Urinary bladder (tissue), 4 donors: ENCODE data around the gene ASAP2. TPM values are rescaled to one million over a fixed set of nuclear protein-coding genes. Genes with fewer than 3 reads are reported as not detected.
A peak's percentile ranks its signal among the peaks of the same experiment; 100 is the strongest.
"Not testable (repeated sequence)": the region's sequence is repeated elsewhere in the genome, so short reads cannot be mapped to it uniquely, and the experiment has no call there.

Experiments
- DNase-seq: peaks from one replicate; pipeline ENCODE4 v3.0.0-alpha.2; 2015; ENCODE audit errors: extremely low spot score
- H3K27ac ChIP-seq: one replicate; pipeline ENCODE4 v1.5.1; 2013; ENCODE audit warnings: low read depth, mild to moderate bottlenecking, moderate library complexity
- H3K36me3 ChIP-seq: one replicate; pipeline ENCODE4 v1.6.1; 2013; ENCODE audit warnings: mild to moderate bottlenecking, moderate library complexity; ENCODE audit not compliant: insufficient read depth
- H3K4me1 ChIP-seq: one replicate; pipeline ENCODE4 v1.6.1; 2013; ENCODE audit warnings: mild to moderate bottlenecking, moderate library complexity; ENCODE audit not compliant: insufficient read depth
- H3K4me3 ChIP-seq: one replicate; pipeline ENCODE4 v1.5.1; 2013; ENCODE audit warnings: low read depth, low read length
- WGBS: extraction: QIAGEN DNeasy Blood & Tissue Kit; methylation state at CpG from one replicate; pipeline ENCODE4 v1.1.7; 2013; 5-methylcytosine and 5-hydroxymethylcytosine counted together
- polyA plus RNA-seq: library from polyadenylated mRNA; stranded (reverse); fragments of 200-250 nt; gene quantifications from one replicate; pipeline ENCODE4 v1.2.3, GENCODE V29; 2013
- total RNA-seq: library from RNA; depleted of rRNA; stranded (reverse); fragments of >200 nt; gene quantifications from one replicate; pipeline ENCODE4 v1.2.3, GENCODE V29; 2014
- donor health status: healthy with polysubstance abuse.
- donor health status: healthy.

ASAP2 gene
- total and polyA plus RNA-seq, 2 donors, result 10.2 to 34.8 TPM

DNA sequence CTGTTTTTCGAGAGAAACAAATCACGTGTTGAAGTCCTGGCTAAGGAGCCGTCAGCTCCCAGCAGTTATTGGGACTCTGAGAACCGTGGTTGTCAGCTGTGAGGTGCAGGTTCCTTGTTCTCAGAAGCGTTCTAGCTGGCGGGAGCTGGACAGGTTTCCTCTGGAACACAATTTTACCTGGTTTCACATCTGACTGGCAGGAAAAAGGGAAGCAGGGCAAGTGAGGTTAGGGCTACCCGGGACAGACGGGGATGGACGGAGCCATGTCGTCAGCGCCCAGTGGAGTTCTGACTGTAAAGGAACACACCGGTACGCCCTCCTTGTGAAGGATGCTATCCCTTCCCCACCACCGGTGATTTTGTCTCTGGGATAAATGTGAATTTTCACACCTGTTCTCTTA is 190.6 kb downstream of the ASAP2 start:
- no peaks in the 10 kb centered on the region for H3K36me3 ChIP-seq
- no peak overlapping the region for H3K27ac ChIP-seq
- H3K4me3 ChIP-seq, result no peak overlapping the region
- 93% methylated on average over 14 of the region's 14 CpGs for WGBS
- no peaks in the 10 kb centered on the region for H3K4me1 ChIP-seq
- DNase-seq, result no peak

DNA sequence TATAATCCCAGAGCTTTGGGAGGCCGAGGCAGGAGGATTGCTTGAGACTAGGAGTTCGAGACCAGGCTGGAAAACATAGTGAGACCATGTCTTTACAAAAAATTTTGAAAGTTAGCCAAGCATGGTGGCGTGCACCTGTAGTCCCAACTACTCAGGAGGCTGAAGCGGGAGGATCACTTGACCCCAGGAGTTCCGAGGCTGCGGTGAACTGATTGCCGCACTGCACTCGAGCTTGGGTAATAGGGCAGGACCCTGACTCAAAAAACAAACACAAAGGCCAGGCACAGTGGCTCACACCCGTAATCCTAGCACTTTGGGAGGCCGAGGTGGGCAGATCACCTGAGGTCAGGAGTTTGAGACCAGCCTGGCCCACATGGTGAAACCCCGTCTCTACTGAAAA is 191.6 kb downstream of the ASAP2 start:
- H3K4me1 ChIP-seq, H3K36me3 ChIP-seq, H3K4me3 ChIP-seq, DNase-seq: not testable (repeated sequence)
- WGBS, result 96% methylated on average over 11 of the region's 11 CpGs
- H3K27ac ChIP-seq, result peak overlapping the region; percentile 5

DNA sequence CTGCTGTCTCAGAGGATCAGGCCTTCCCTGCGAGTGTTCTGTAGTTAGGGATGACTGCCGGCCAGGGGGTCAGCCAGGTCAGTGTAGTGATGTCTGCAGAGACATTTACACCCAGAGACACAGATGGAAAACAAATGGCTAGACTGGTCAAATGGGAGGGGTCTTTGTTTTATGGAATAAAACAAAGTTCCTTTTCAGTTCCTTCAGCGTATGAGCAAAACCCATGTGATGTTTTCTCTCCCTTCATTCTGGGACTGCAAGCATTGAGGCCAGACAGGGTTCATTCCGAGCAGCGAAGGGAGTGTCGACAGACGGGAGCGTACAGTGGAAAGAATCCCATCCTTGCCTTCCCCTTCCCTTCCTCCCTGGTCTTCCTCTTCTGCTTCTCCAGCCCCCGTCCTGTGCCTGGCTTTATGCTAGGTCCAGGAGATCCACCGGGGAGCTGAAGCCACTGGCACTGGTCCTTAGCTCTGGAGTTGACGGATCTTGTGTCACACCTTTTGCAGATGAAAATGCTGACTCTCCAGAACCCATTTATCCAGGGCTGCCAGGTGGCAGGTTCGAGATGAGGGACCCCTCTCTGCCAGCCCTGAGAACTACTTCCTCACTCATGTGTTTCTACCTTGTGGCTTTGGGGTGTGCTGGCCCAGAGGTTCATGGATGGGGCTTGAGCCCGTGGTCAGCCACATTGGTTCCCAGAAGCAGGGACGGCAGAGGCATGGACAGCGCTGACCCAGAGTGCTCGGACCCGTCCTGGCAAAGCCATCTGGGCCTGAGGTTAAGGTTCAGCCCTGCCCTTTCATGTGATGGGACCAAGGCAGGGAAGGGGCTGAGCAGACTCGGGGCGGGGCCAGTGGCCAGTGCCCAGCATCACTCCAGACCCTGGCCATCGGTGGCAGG is 192.5 kb downstream of the ASAP2 start:
- H3K27ac ChIP-seq, result peak overlapping the region; percentile 13

DNA sequence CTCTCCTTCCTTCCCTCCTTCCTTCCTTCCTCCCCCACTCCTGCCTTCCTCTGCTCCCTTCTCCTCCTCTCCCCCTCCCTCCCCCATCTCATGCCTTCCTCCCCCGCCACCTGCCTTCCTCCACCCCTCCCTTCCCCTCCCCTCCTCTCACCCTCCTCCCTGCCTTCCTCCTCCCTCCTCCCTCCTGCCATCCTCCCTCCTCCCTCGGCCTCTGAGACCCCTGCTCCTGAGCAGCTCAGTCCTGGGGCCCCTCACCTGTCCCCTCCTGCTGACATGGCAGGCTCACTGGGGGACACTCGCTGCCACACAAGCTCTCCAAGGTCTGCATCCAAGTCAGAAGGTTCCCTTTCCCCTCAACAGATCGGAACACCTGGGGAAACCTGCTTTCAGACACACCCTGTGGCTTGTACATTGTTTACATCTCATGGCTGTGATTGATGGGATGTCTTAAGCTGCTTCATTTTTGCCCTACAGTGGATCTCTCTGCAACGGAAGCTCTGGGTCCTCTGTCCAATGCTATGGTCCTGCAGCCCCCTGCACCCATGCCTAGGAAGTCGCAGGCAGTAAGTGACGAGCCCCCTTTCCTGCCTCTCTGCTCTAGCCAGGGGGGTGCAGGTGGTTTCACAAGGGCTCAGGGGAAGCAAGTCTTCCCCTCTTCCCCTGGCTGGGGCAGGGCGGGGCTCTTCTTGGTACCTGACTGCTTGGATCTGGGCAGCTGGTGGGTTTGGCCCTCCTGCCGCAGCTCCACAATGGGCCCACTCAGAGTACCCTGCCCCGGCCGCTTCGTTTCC is 193.9 kb downstream of the ASAP2 start:
- DNase-seq, result no peak
- Histone ChIP-seq H3K36me3 (no peaks in the 10 kb centered on the region), H3K27ac (peak overlapping the region; percentile 80), H3K4me1 (no peaks in the 10 kb centered on the region), H3K4me3 (no peak overlapping the region)
- 84% methylated on average over 12 of the region's 12 CpGs for WGBS

More for the DNA sequence above, 192.5 kb downstream of the ASAP2 start:
- H3K4me1 ChIP-seq, result no peaks in the 10 kb centered on the region
- 72% methylated on average over 20 of the region's 20 CpGs for WGBS
- DNase-seq, result peak; percentile 31
- H3K4me3 ChIP-seq, result no peak overlapping the region
- no peaks in the 10 kb centered on the region for H3K36me3 ChIP-seq

DNA sequence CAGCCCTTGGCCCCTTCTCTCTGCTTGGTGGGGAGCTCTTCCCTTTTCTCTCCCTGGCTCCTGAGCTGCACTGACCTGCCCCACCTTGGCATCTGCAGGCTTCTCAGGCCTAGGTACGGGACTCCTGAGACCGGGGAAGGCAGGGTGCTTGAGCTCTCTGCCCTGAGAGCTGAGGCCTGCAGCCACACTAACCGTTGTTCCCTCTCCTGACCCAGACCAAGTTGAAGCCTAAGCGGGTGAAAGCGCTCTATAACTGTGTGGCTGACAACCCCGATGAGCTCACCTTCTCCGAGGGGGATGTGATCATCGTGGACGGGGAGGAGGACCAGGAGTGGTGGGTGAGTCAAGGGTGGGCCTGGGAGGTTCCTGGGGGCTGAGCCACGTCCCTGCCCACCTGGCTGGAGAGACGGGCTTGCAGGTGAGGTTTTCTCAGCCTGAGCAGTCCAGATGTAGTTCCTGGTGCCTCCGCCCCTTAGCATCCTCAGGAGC is 194.5 kb downstream of the ASAP2 start:
- WGBS, result 93% methylated on average over 12 of the region's 12 CpGs
- peak overlapping the region; percentile 44 for H3K27ac ChIP-seq
- no peak for DNase-seq
- H3K4me3 ChIP-seq, result no peak overlapping the region
- no peaks in the 10 kb centered on the region for H3K4me1 ChIP-seq
- no peaks in the 10 kb centered on the region for H3K36me3 ChIP-seq

DNA sequence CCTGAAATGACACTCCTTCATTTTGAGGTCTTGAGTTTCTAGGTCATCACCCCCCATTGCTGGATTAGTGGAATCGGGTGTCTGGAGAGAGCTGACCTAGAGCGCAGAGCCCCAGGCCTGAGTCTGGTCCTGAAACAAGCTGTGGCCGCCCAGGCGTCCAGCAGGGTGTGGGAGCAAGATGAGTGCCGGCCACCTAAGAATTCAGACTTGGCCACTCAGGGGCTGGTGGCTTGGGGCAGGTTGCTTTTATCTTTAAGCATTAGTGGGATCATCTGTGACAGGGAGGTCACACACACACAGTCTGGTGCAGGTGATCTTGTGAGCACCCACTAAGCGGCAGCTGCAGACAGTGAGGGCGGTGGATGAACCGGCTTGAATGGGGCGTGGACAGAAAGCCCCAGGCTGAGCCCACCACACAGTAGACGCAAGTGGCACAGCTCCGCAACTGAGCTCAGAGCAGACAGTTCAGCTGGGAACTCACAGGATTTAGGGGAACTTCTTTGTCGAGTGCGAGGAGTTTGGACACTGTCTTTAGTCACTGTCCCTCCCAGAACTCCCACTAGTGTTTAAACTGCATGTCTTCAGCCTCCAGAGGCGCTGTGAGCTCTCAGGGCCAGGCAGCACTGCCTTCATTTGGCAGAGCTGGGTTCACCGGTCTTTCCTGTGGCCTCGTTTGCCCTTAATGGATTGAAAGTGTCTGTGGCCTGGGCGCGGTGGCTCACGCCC is 195.2 kb downstream of the ASAP2 start:
- no peak overlapping the region for H3K4me3 ChIP-seq
- no peak for DNase-seq
- no peak overlapping the region for H3K27ac ChIP-seq
- H3K36me3 ChIP-seq, result no peaks in the 10 kb centered on the region
- 89% methylated on average over 19 of the region's 19 CpGs for WGBS
- no peaks in the 10 kb centered on the region for H3K4me1 ChIP-seq

DNA sequence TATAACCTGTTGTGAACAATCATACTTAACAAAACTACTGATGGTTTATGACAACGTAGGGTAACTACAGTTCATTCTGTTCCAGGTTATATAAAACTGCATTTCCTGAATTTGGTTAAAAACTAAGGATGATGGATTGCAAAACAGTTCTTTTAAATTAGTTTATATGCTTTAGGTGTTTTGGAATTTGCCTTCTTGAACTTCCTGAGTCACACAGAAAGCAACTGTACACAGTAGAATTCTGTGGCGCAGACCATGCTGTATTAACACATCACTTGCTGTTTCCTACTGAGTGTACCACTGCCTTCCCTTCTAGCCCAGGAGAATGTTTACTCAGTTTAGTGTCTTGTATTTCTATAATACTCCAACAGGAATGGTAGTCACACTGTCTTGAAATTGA is 197.3 kb downstream of the ASAP2 start:
- Histone ChIP-seq H3K4me3 (no peak overlapping the region), H3K36me3 (peaks cover 2% of the 10 kb centered on the region), H3K4me1 (peaks cover 3% of the 10 kb centered on the region), H3K27ac (no peak overlapping the region)
- DNase-seq, result no peak
- 73% methylated on average over 2 of the region's 2 CpGs for WGBS

DNA sequence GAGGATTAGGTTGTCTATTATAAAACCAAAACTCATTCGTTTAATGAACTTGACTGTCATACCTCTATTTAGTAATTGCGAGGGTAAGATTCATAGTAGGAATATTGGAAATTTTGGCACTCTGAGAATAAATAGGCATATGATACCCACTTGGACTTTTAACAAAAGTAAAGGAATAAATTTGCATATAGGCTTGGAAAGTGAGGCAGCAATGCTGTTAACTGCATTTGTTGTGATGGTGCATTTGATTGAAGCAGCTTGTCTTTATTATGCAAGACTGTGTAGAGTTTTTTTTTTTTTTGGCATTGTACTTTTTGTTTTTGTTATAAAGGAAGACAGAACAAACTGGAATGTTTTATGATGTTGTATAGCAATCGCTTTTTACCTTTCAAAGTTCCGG is 197.8 kb downstream of the ASAP2 start:
- Histone ChIP-seq H3K4me3 (no peak overlapping the region), H3K27ac (no peak overlapping the region), H3K4me1 (peaks cover 3% of the 10 kb centered on the region), H3K36me3 (peaks cover 2% of the 10 kb centered on the region)
- WGBS, result 76% methylated on average over 4 of the region's 4 CpGs
- no peak for DNase-seq

DNA sequence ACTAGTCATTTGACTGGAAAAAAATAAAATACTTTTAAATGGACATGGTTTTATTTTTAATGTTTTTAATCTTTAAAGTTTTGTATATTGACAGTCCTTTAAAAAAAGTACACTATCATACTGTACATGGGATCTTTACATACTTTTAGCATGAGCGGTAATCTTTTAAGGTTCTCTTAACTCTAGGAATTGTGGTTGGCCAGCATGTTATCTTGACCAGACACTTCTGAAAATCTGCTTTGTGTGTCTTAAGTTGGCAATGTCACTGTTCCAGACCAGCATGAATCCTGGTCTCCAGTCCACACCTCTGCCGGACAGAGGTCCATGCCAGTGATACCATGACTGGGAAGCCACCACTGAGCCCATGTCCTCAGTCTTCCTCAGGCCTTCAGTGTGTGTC is 199.0 kb downstream of the ASAP2 start:
- Histone ChIP-seq H3K4me3 (no peak overlapping the region), H3K27ac (no peak overlapping the region), H3K36me3 (peaks cover 2% of the 10 kb centered on the region), H3K4me1 (peaks cover 3% of the 10 kb centered on the region)
- DNase-seq, result no peak
- 94% methylated on average over 2 of the region's 2 CpGs for WGBS

DNA sequence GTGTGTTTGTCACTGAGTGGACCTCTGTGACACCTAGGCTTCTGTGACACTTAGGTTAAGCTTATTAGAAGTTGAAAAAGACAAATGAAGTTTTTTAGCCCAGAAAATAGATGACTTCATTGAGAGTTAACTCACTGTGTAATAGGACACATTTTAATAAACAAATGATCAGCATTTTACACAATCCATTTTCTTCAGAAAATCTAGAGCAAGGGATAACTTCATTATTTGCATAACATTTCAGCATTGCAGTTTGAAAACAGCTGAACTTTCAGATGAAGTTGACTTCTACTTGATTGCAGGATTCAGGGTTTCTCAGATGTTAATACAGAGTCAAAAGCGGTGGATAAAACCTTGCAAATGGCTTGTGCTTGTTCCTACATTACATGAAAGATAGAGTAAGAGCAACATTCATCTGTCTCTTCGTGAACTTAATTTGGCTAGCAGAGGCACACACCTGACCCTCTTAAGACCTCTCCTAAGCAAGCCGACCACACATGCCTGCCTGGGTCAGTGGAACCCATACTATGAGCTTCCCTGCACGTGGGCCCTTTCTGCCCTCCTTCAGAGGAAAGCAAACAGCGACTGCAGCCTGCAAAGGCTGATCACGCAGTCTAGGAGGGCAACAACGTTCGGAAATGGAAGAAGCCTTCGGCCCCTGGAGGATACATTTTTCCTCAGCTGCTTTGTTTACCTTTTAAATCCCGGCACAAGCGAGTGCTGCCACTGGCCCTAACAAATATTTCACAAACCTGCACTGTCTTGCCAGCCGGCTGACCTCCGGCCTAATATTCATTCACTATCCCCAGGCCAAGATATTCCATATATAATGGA is 200.1 kb downstream of the ASAP2 start:
- Histone ChIP-seq H3K4me1 (peaks cover 3% of the 10 kb centered on the region), H3K36me3 (peaks cover 2% of the 10 kb centered on the region), H3K4me3 (no peak overlapping the region), H3K27ac (peak overlapping the region; percentile 14)
- no peak for DNase-seq
- 51% methylated on average over 13 of the region's 13 CpGs for WGBS

DNA sequence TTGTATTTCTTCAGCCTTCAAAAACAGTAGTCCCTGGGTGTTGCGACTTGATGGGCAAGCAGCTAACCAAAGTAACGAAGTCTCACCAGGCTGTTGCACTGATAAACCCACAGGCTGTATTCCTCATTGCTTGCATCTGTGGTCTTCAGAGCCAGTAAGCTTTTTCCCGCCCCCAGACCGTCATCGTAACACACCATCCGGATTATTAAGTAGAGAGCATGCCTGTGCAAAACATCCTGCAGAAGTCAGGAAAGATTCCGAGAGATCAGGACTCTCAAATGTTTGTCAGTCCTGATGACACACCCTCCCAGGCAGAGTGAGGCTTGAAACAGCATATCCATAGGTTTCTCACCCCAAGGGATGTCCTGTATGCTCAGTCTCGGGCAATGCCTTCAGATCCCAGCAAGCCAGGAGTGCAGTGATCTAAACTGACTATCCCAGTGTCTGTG is 200.8 kb downstream of the ASAP2 start:
- Histone ChIP-seq H3K27ac (no peak overlapping the region), H3K36me3 (peaks cover 2% of the 10 kb centered on the region), H3K4me1 (peaks cover 3% of the 10 kb centered on the region), H3K4me3 (no peak overlapping the region)
- WGBS, result 63% methylated on average over 8 of the region's 8 CpGs
- DNase-seq, result no peak

DNA sequence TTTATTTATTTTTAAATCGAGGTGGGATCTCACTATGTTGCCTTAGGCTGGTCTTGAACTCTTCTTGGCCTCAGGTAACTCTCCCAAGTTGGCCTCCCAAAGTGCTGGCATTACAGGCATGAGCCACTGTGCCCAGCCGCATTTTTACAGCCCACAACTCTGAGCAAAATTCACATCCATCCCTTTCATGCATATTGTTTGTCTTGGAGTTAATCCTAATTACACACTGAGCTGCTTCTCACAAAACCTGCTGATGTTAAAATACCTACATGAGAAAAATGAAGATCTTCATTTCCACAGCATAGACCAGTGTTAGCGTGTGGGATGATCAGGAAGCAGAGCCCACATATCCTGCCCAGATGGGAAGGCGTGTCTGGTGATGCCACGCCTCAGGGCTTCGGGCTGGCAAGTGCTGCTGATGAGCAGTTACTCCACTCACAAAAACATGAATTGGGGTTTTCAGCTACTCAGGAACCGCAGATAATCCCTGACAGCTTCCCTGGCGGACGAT is 202.1 kb downstream of the ASAP2 start:
- Histone ChIP-seq H3K27ac (no peak overlapping the region), H3K4me3 (no peak overlapping the region), H3K4me1 (peaks cover 3% of the 10 kb centered on the region), H3K36me3 (peaks cover 4% of the 10 kb centered on the region)
- no peak for DNase-seq
- 87% methylated on average over 9 of the region's 9 CpGs for WGBS
